RWPE2 (cell line): ENCODE measurements around the gene KISS1.

Experiments used
- ATAC-seq: fragments of 200-7000 bp; cut with Tn5 transposase; 3 replicates; pipeline ENCODE4 v1.9.1; 2021; ENCODE audit warnings: low read depth
- DNase-seq: peaks from one replicate; pipeline ENCODE4 v3.0.0-alpha.2; 2020; ENCODE audit warnings: low spot score
- H3K27ac ChIP-seq: fragments of 450-650 bp; 2 replicates; pipeline ENCODE4 v1.5.1; 2017; ENCODE audit warnings: mild to moderate bottlenecking; ENCODE audit not compliant: poor library complexity, severe bottlenecking
- H3K27me3 ChIP-seq: fragments of 250-450 bp; sonication (Bioruptor Pico); 2 replicates; pipeline ENCODE4 v1.5.1; 2021; ENCODE audit warnings: mild to moderate bottlenecking, moderate library complexity; ENCODE audit not compliant: insufficient read depth, poor library complexity, severe bottlenecking
- H3K36me3 ChIP-seq: fragments of 250-450 bp; sonication (Bioruptor Pico); 2 replicates; pipeline ENCODE4 v1.5.1; 2020; ENCODE audit warnings: low read depth, mild to moderate bottlenecking, moderate library complexity
- H3K4me1 ChIP-seq: fragments of 250-450 bp; sonication (Bioruptor Pico); 2 replicates; pipeline ENCODE4 v1.5.1; 2021; ENCODE audit warnings: mild to moderate bottlenecking, moderate library complexity; ENCODE audit not compliant: insufficient read depth, poor library complexity, severe bottlenecking
- H3K4me3 ChIP-seq: fragments of 250-450 bp; sonication (Bioruptor Pico); 2 replicates; pipeline ENCODE4 v1.5.1; 2021; ENCODE audit warnings: mild to moderate bottlenecking, moderate library complexity; ENCODE audit not compliant: severe bottlenecking
- H3K9me3 ChIP-seq: fragments of 250-450 bp; sonication (Bioruptor Pico); 2 replicates; pipeline ENCODE4 v1.5.1; 2021; ENCODE audit warnings: mild to moderate bottlenecking, moderate library complexity; ENCODE audit not compliant: severe bottlenecking
- CTCF ChIP-seq: fragments of 450-650 bp; IDR thresholded peaks from one replicate; pipeline ENCODE4 v1.5.1; 2017; ENCODE audit warnings: mild to moderate bottlenecking, moderate library complexity; ENCODE audit not compliant: poor library complexity, severe bottlenecking

KISS1 gene

DNA sequence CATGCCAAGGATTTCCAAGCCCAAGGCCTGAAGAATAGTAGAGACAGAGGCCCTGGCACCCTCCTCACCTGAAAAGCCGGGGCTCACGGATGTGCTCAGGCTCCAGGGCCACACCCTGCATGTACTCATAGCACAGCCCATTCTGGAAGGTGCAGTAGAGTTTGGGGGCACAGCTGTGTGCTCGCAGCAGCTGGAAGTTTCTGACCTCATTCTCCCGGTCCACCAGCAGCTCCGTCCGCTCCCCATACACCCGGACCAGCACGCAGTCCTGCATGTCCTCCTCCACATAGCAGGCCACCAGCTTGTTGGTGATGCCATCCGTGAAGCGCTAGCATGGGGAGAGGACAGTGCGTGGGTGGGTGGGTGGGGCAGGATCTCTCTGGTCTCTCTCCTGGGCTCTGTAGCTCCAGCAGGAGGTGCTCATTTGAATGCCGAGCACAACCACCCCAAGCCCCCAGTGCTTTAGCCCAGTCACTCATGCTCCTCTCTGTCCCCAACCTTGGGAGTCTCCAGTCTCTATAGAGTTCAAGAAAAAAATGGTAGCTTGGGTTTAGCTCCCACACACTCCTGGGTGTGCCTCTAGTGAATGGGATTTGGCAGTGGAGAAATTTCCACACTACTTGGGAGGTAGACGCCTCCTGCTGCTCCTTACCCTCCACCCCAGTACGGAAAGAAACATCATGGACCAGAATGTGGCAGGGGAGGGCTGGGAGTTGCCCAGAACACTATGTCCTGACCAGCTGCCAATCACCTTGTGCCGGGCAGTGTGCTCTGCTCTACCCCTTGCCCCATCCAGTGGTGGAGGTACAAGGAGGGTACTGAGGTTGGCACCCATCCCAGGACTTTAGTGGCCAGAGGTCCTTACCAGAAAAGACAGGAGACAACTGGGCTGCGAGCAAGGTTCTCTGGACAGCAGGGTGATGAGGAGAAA is 46.4 kb downstream of the KISS1 start:
- TF ChIP-seq CTCF = no peak
- Histone ChIP-seq H3K4me1 (peaks cover 8% of the 10 kb centered on the region), H3K27me3 (no peaks in the 10 kb centered on the region), H3K9me3 (no peaks in the 10 kb centered on the region), H3K27ac (no peak overlapping the region), H3K4me3 (no peak overlapping the region), H3K36me3 (no peaks in the 10 kb centered on the region)
- ATAC-seq (no peak), DNase-seq (no peak)

GRCh38 chr1:204149107-204149506 is 47.2 kb downstream of the KISS1 start:
- ATAC-seq (no peak), DNase-seq (no peak)
- Histone ChIP-seq H3K27me3 (no peaks in the 10 kb centered on the region), H3K9me3 (no peaks in the 10 kb centered on the region), H3K4me1 (no peaks in the 10 kb centered on the region), H3K27ac (no peak overlapping the region), H3K4me3 (no peak overlapping the region), H3K36me3 (no peaks in the 10 kb centered on the region)
- no peak for TF ChIP-seq CTCF

- Histone ChIP-seq H3K9me3 (no peaks in the 10 kb centered on the region), H3K36me3 (no peaks in the 10 kb centered on the region), H3K4me3 (no peak overlapping the region), H3K27ac (no peak overlapping the region), H3K27me3 (no peaks in the 10 kb centered on the region), H3K4me1 (no peaks in the 10 kb centered on the region)
- no peak for TF ChIP-seq CTCF
- ATAC-seq = no peak
- DNase-seq = no peak
Observed at GRCh38 chr1:204147406-204148383, 48.6 kb downstream of the KISS1 start.

DNA sequence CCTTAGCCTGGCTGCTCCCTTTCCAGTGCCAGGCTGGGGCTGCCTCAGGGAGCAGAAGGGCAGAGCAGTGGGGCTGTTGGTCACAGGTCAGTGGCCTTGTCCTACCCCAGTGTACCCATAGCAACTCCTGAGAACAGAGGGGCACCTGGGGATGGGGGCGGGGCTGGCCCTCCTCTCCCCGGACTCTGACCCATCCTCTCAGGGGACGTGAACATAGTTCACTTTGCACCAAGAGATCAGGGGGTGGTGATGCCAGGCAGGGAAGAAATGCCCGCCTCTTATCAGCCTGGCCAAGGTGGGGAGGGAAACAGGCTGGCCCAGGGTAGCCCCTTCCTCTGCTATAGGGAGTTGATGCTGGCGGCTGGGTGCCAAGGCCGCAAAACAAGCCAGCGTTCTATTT is 49.3 kb downstream of the KISS1 start:
- H3K27ac ChIP-seq = no peak overlapping the region
- H3K27me3 ChIP-seq = no peaks in the 10 kb centered on the region
- DNase-seq (no peak), ATAC-seq (no peak)
- no peak overlapping the region for H3K4me3 ChIP-seq
- no peak for TF ChIP-seq CTCF
- no peaks in the 10 kb centered on the region for H3K9me3 ChIP-seq
- no peaks in the 10 kb centered on the region for H3K4me1 ChIP-seq
- no peaks in the 10 kb centered on the region for H3K36me3 ChIP-seq
